ENCODE data around the gene SLC17A3. TPM values are rescaled to one million over a fixed set of nuclear protein-coding genes. Genes with fewer than 3 reads are reported as not detected.

SLC17A3 gene
- total RNA-seq, 1 experiment from 2014 or later: not detected

GRCh38 chr6:25898289-25898977 is 24.4 kb upstream of the SLC17A3 start:
- peak; percentile 28 to 56 for DNase-seq
- H3K27me3 Mint-ChIP-seq (ENCODE audit: insufficient read depth, unreplicated experiment): no peaks in the 10 kb centered on the region
- intact Hi-C loops (cut with micrococcal nuclease; ENCODE audit: unreplicated experiment): no loop called here
- no peaks in the 10 kb centered on the region for H3K9me3 Mint-ChIP-seq (ENCODE audit: unreplicated experiment)
- Histone ChIP-seq H3K36me3 (ENCODE audit: control insufficient read depth, insufficient read depth, low read length) (no peaks in the 10 kb centered on the region), H3K27me3 (replicated peaks; ENCODE audit: control insufficient read depth, insufficient read depth, low read length) (no peaks in the 10 kb centered on the region), H3K4me3 (ENCODE audit: low read depth, low read length) (no peak overlapping the region), H3K9me3 (no peaks in the 10 kb centered on the region), H3K4me1 (peaks cover 30% of the 10 kb centered on the region)
- no peaks in the 10 kb centered on the region for H3K36me3 Mint-ChIP-seq (ENCODE audit: insufficient read depth, unreplicated experiment)
- no TSS peak for BruUV-seq (replicated peaks)
- ChIA-PET CTCF (interaction anchor here (0.7 to 2.0 kb wide), 5 partner anchors 8 to 204 kb away, joined by 3 to 10 read pairs (median 5); no protein-coding TSS in a partner anchor), POLR2A (interaction anchor here (1.2 kb wide), 1 partner anchor 134 kb away, joined by 4 read pairs; a partner anchor contains a TSS)
- peaks cover 34% of the 10 kb centered on the region for H3K4me1 Mint-ChIP-seq (ENCODE audit: low read depth, unreplicated experiment)
- H3K4me3 Mint-ChIP-seq (ENCODE audit: unreplicated experiment): peak overlapping the region; percentile 48
- TF ChIP-seq, protein P1, sequence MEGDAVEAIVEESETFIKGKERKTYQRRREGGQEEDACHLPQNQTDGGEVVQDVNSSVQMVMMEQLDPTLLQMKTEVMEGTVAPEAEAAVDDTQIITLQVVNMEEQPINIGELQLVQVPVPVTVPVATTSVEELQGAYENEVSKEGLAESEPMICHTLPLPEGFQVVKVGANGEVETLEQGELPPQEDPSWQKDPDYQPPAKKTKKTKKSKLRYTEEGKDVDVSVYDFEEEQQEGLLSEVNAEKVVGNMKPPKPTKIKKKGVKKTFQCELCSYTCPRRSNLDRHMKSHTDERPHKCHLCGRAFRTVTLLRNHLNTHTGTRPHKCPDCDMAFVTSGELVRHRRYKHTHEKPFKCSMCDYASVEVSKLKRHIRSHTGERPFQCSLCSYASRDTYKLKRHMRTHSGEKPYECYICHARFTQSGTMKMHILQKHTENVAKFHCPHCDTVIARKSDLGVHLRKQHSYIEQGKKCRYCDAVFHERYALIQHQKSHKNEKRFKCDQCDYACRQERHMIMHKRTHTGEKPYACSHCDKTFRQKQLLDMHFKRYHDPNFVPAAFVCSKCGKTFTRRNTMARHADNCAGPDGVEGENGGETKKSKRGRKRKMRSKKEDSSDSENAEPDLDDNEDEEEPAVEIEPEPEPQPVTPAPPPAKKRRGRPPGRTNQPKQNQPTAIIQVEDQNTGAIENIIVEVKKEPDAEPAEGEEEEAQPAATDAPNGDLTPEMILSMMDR (IDR thresholded peaks at IDR 0.05; ENCODE audit: insufficient read depth in 1 of 2, low read depth in 1 of 2, low read length in 1 of 2, severe bottlenecking in 1 of 2, unreplicated experiment in 1 of 2): no peak
- H3K27ac Mint-ChIP-seq (ENCODE audit: unreplicated experiment): peak overlapping the region; percentile 58

- Histone ChIP-seq H3K4me1 (peaks cover 30% of the 10 kb centered on the region), H3K4me3 (ENCODE audit: low read depth, low read length) (no peak overlapping the region), H3K36me3 (ENCODE audit: control insufficient read depth, insufficient read depth, low read length) (no peaks in the 10 kb centered on the region), H3K9me3 (no peaks in the 10 kb centered on the region), H3K27me3 (replicated peaks; ENCODE audit: control insufficient read depth, insufficient read depth, low read length) (no peaks in the 10 kb centered on the region)
- H3K4me1 Mint-ChIP-seq (ENCODE audit: low read depth, unreplicated experiment): peaks cover 28% of the 10 kb centered on the region
- H3K4me3 Mint-ChIP-seq (ENCODE audit: unreplicated experiment): no peak overlapping the region
- DNase-seq: no peak
- H3K27me3 Mint-ChIP-seq (ENCODE audit: insufficient read depth, unreplicated experiment): no peaks in the 10 kb centered on the region
- no peaks in the 10 kb centered on the region for H3K9me3 Mint-ChIP-seq (ENCODE audit: unreplicated experiment)
- BruUV-seq (replicated peaks): no TSS peak
- H3K36me3 Mint-ChIP-seq (ENCODE audit: insufficient read depth, unreplicated experiment): no peaks in the 10 kb centered on the region
- TF ChIP-seq, protein P1 (IDR thresholded peaks at IDR 0.05; ENCODE audit: insufficient read depth in 1 of 2, low read depth in 1 of 2, low read length in 1 of 2, severe bottlenecking in 1 of 2, unreplicated experiment in 1 of 2): no peak
- ChIA-PET CTCF (no interaction called here), POLR2A (interaction anchor here (0.5 kb wide), 1 partner anchor 675 kb away, joined by 5 read pairs; no protein-coding TSS in a partner anchor)
- no peak overlapping the region for H3K27ac Mint-ChIP-seq (ENCODE audit: unreplicated experiment)
- intact Hi-C loops (cut with micrococcal nuclease; ENCODE audit: unreplicated experiment): no loop called here
Measured at GRCh38 chr6:25896252-25896651, 22.2 kb upstream of the SLC17A3 start.

- POLR2A ChIA-PET: no interaction called here
- CTCF ChIA-PET: no interaction called here
- Mint-ChIP-seq H3K9me3 (ENCODE audit: unreplicated experiment) (no peaks in the 10 kb centered on the region), H3K27me3 (ENCODE audit: insufficient read depth, unreplicated experiment) (no peaks in the 10 kb centered on the region), H3K4me1 (ENCODE audit: low read depth, unreplicated experiment) (peaks cover 24% of the 10 kb centered on the region), H3K4me3 (ENCODE audit: unreplicated experiment) (no peak overlapping the region), H3K36me3 (ENCODE audit: insufficient read depth, unreplicated experiment) (no peaks in the 10 kb centered on the region), H3K27ac (ENCODE audit: unreplicated experiment) (no peak overlapping the region)
- DNase-seq: no peak
- no peaks in the 10 kb centered on the region for H3K27me3 ChIP-seq (replicated peaks; ENCODE audit: control insufficient read depth, insufficient read depth, low read length)
- BruUV-seq (replicated peaks): no TSS peak
- H3K36me3 ChIP-seq (ENCODE audit: control insufficient read depth, insufficient read depth, low read length): no peaks in the 10 kb centered on the region
- H3K9me3 ChIP-seq: no peaks in the 10 kb centered on the region
- peaks cover 28% of the 10 kb centered on the region for H3K4me1 ChIP-seq
- TF ChIP-seq, protein P1 (IDR thresholded peaks at IDR 0.05; ENCODE audit: insufficient read depth in 1 of 2, low read depth in 1 of 2, low read length in 1 of 2, severe bottlenecking in 1 of 2, unreplicated experiment in 1 of 2): no peak
- H3K4me3 ChIP-seq (ENCODE audit: low read depth, low read length): no peak overlapping the region
- intact Hi-C loops (cut with micrococcal nuclease; ENCODE audit: unreplicated experiment): no loop called here
Measured at GRCh38 chr6:25895771-25896170, 21.7 kb upstream of the SLC17A3 start.

Measured in Caco-2 (cell line).